DOHH2 (cell line): ENCODE data around the gene MEOX2.

Experiments used
- H3F3A ChIP-seq: fragments of 200-600 bp; sonication (generic), shearing (Covaris generic); 2 replicates; pipeline ENCODE4 v1.6.0; 2016; ENCODE audit warnings: antibody characterized with exemption, mild to moderate bottlenecking; ENCODE audit not compliant: control insufficient read depth, insufficient read depth
- H3K27ac ChIP-seq: fragments of 200-600 bp; sonication (generic); 2 replicates; pipeline ENCODE4 v1.5.1; 2014; ENCODE audit warnings: low read depth, mild to moderate bottlenecking, low read length, moderate library complexity
- H3K27me3 ChIP-seq: fragments of 200-600 bp; sonication (generic); 2 replicates; pipeline ENCODE4 v1.6.1; 2014; ENCODE audit warnings: mild to moderate bottlenecking, low read length, mixed read lengths; ENCODE audit not compliant: control insufficient read depth
- H3K36me3 ChIP-seq: fragments of 200-600 bp; sonication (generic); 2 replicates; pipeline ENCODE4 v1.6.1; 2014; ENCODE audit warnings: mild to moderate bottlenecking, low read length, moderate library complexity, mixed read lengths; ENCODE audit not compliant: control insufficient read depth
- H3K4me1 ChIP-seq: fragments of 200-600 bp; sonication (generic); 2 replicates; pipeline ENCODE4 v1.6.1; 2014; ENCODE audit warnings: mild to moderate bottlenecking, low read length, mixed read lengths; ENCODE audit not compliant: control insufficient read depth
- H3K4me2 ChIP-seq: fragments of 200-600 bp; sonication (generic); 2 replicates; pipeline ENCODE4 v1.6.0; 2014; ENCODE audit warnings: mild to moderate bottlenecking, low read length, moderate library complexity
- H3K4me3 ChIP-seq: fragments of 200-600 bp; sonication (generic); 2 replicates; pipeline ENCODE4 v1.5.1; 2014; ENCODE audit warnings: mild to moderate bottlenecking, low read length, mixed read lengths
- H3K79me2 ChIP-seq: fragments of 200-600 bp; sonication (generic); 2 replicates; pipeline ENCODE4 v1.6.1; 2014; ENCODE audit warnings: mild to moderate bottlenecking, low read length, mixed read lengths; ENCODE audit not compliant: control insufficient read depth
- H3K9me2 ChIP-seq: fragments of 200-600 bp; sonication (generic); replicated peaks from 2 replicates; pipeline ENCODE4 v1.6.1; 2014; ENCODE audit warnings: mild to moderate bottlenecking, low read length, mixed read lengths; ENCODE audit not compliant: control insufficient read depth
- H3K9me3 ChIP-seq: fragments of 200-600 bp; sonication (generic); 2 replicates; pipeline ENCODE4 v1.6.1; 2014; ENCODE audit warnings: antibody characterized with exemption, low read length, mixed read lengths; ENCODE audit not compliant: control insufficient read depth, insufficient read depth
- H4K20me1 ChIP-seq: fragments of 200-600 bp; sonication (generic); 2 replicates; pipeline ENCODE4 v1.6.0; 2014; ENCODE audit warnings: low read depth, mild to moderate bottlenecking, antibody characterized with exemption, low read length, moderate library complexity; ENCODE audit not compliant: control insufficient read depth, insufficient read depth
- CTCF ChIP-seq: fragments of 200-600 bp; sonication (generic); IDR thresholded peaks from one replicate; pipeline ENCODE4 v1.5.1; 2014; ENCODE audit warnings: antibody characterized with exemption, mild to moderate bottlenecking, low read depth, low read length; ENCODE audit not compliant: poor library complexity, severe bottlenecking
- EZH2phosphoT487 ChIP-seq: fragments of 200-600 bp; sonication (generic); IDR thresholded peaks from 2 replicates; pipeline ENCODE4 v1.6.1; 2017; ENCODE audit warnings: borderline replicate concordance, mild to moderate bottlenecking, antibody characterized with exemption, low read length, moderate library complexity, mixed read lengths

The MEOX2 gene

GRCh38 chr7:15692501-15693020, 6.1 kb upstream of the MEOX2 start:
- Histone ChIP-seq H3K36me3 (no peaks in the 10 kb centered on the region), H3F3A (no peaks in the 10 kb centered on the region), H4K20me1 (no peaks in the 10 kb centered on the region), H3K27ac (no peak overlapping the region), H3K4me2 (no peak overlapping the region), H3K4me3 (no peak overlapping the region), H3K27me3 (no peaks in the 10 kb centered on the region), H3K79me2 (no peaks in the 10 kb centered on the region), H3K9me2 (no peaks in the 10 kb centered on the region), H3K9me3 (no peaks in the 10 kb centered on the region), H3K4me1 (no peaks in the 10 kb centered on the region)
- TF ChIP-seq CTCF (no peak), EZH2phosphoT487 (no peak)

- no peaks in the 10 kb centered on the region for H3K36me3 ChIP-seq
- H4K20me1 ChIP-seq = no peaks in the 10 kb centered on the region
- H3K79me2 ChIP-seq = no peaks in the 10 kb centered on the region
- no peak overlapping the region for H3K4me3 ChIP-seq
- no peaks in the 10 kb centered on the region for H3K4me1 ChIP-seq
- TF ChIP-seq EZH2phosphoT487 (no peak), CTCF (no peak)
- H3K9me2 ChIP-seq = no peaks in the 10 kb centered on the region
- H3F3A ChIP-seq = no peaks in the 10 kb centered on the region
- no peaks in the 10 kb centered on the region for H3K27me3 ChIP-seq
- H3K27ac ChIP-seq = no peak overlapping the region
- peaks cover 20% of the 10 kb centered on the region for H3K9me3 ChIP-seq
- no peak overlapping the region for H3K4me2 ChIP-seq
Observed at GRCh38 chr7:15688911-15689310, 2.4 kb upstream of the MEOX2 start.

GRCh38 chr7:15688279-15688626, 1.8 kb upstream of the MEOX2 start:
- no peak overlapping the region for H3K4me2 ChIP-seq
- H3K4me3 ChIP-seq = no peak overlapping the region
- no peaks in the 10 kb centered on the region for H3K27me3 ChIP-seq

More at GRCh38 chr7:15688279-15688626, 1.8 kb upstream of the MEOX2 start:
- Histone ChIP-seq H3K9me3 (peaks cover 20% of the 10 kb centered on the region), H3K36me3 (no peaks in the 10 kb centered on the region), H3K9me2 (no peaks in the 10 kb centered on the region), H4K20me1 (no peaks in the 10 kb centered on the region), H3F3A (no peaks in the 10 kb centered on the region), H3K27ac (no peak overlapping the region), H3K79me2 (no peaks in the 10 kb centered on the region), H3K4me1 (no peaks in the 10 kb centered on the region)
- TF ChIP-seq EZH2phosphoT487 (no peak), CTCF (no peak)
